NCI-H524 treated with DMSO at 0.1 percent for 48 hours (cell line): ENCODE results near the gene TENT5A.
"Not testable (repeated sequence)": the region's sequence is repeated elsewhere in the genome, so short reads cannot be mapped to it uniquely, and the experiment has no call there.

Experiments used
- DNase-seq: peaks from one replicate; lab custom pipeline; 2025; lab: John Stamatoyannopoulos, UW

TENT5A gene

DNA sequence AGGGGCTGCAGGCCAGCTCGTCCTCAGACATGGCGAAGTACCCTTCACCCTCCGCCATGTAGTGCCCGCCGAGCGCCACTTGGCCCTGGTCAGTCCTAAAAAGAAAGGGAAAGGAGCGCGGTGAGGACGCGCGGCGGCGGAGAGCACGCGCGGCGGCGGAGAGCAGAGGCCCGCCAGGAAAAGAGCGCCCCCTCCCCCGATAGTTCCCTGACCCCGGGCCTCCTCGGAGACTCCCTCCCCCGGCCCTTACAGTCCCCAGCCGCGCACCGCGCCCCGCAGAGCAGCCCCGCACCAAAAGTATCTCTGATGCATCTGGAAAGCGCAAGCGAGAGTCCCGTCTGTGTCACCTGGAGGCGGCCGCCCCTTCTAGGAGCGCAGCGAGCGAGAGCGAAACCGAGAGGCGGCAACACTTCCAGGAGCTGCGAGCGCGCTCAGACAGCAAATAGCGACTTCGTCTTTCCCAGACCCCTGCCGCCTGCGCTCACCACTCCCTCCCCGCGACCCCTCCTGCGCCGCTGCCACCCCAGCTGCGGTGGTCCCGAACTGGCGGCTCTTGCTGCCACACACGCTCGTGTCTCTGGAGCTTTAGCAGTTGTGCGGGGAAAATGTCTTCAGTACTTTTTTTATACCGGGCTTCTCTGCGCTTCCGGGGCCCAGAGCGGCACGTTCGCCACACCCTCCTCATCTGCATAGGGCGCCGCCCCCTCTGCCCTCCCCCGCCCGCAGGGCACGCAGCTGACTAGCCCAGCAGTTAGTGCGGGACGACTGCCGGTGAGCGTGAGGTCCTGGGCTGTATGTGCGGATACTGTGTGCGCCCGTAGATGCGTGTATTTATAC is at the start of gene TENT5A:
TENT5A (minus strand) TSS at position 598 of the 837 bp plus-strand sequence; CDS start at position 58, 540 bp downstream.
- DNase-seq: peak; percentile 38

DNA sequence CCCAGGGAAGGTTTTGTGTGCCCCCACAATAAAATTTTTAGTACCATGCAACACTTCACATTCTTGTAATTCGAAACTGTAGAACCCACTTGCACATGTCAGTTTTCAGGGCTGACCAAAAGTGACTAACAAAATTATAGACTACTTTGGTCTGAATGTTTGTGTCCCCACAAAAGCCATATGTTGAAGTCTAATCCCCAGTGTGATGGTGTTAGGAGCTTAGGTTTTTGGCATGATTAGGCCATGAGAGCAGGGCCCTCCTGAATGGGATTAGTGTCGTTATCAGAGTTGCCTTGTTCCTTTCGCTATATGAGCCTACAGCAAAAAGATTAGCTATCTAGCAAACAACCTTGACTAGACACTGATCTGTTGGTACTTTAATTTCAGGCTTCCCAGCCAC is 49.0 kb upstream of the TENT5A start:
- DNase-seq: peak; percentile 60

GRCh38 chr6:81800666-81801065 is 48.2 kb upstream of the TENT5A start:
- no peak for DNase-seq

DNA sequence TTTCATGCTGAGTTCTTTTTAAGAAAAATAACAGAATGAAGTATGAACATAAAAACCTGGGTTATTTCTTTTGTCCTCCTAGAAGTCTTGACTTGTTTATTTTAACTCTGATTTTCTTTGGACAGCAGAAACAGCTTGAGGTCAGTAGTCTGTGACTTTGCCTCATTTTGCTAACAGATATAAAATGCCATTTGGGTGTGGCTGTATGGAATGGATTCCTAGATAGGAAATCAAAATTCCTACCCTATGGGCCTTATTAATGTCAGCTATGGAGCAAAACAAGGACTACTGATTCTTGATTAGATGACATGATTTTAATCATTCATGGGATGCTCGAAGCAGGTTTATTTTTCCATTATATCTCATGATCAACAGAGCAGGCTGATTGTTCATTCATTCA is 46.8 kb upstream of the TENT5A start:
- DNase-seq: no peak

DNA sequence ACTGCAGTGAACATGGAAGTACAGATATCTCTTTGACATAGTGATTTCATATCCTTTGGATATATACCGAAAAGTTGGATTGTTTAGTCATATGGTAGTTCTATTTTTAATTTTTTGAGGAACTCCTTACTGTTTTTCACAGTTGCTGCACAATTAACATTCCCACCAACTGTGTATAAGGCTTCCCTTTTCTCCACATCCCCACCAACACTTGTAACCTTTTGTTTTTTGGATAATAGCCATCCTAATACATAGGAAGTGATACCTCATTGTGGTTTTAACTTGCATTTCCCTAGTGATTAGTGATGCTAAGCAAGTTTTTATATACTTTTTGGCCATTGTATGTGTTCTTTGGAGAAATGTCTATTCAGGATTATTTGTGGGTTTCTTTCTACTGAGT is 45.1 kb upstream of the TENT5A start:
- DNase-seq: no peak

- no peak for DNase-seq
Observed at GRCh38 chr6:81795890-81796289, 43.4 kb upstream of the TENT5A start.

- DNase-seq: no peak
Observed at GRCh38 chr6:81793821-81794475, 41.5 kb upstream of the TENT5A start.

GRCh38 chr6:81792826-81793225 is 40.3 kb upstream of the TENT5A start:
- no peak for DNase-seq

DNA sequence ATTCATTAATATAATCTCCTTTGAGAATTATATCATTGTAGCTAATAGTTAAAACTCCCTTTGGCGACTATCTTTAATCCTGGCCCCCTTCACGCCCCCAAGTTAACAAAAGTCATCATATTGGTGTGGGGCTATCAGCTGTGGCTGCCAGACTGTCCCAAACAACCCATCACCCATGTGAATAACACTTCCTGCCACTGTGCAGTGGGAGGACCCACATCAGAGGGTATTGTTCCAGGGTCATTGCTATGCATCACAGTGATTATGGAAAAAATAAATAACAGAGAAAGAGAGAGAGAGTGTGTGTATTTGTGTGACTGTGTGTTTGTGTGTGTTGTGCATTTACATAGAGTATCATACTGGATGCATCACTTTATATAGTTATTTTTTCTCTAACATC is 39.3 kb upstream of the TENT5A start:
- no peak for DNase-seq

DNA sequence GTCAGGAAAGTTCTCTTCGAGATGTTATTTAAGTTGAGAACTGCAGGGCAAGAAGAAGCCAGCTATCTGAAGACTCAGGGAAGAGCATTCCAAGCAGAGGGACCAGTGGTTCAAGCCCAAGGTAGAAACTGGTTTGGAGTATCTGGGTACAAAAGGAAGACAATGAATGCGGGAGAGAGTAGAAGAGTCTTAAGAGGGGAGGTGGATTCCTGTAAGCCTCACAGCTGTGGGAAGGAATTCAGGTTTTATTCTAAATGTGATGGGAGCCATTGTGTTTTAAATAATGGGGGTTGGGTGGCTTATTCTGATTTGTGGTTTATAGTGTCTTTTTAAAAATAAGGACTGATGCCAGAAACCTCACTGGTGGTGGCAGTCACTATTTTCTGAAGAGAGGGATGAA is 37.6 kb upstream of the TENT5A start:
- DNase-seq: no peak

DNA sequence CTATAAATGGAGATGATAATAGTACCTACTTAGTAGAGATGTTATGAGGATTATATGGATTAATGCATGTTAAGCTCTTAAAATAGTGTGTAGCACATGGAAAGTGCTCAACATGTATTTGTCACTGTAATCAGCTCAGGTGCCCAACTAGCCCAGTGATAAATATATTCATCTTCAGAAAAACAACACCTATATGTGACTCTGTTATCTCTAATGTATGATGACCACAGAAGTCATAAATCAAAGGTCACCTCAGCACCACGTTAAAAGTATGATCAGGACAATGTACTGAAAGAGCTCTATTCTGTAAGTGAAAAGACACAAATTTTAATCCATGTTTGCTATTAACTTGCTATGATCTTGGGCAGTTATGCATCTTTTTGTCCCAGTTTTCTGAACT is 36.8 kb upstream of the TENT5A start:
- peak; percentile 2 for DNase-seq

- no peak for DNase-seq
Observed at GRCh38 chr6:81788748-81789147, 36.3 kb upstream of the TENT5A start.

DNA sequence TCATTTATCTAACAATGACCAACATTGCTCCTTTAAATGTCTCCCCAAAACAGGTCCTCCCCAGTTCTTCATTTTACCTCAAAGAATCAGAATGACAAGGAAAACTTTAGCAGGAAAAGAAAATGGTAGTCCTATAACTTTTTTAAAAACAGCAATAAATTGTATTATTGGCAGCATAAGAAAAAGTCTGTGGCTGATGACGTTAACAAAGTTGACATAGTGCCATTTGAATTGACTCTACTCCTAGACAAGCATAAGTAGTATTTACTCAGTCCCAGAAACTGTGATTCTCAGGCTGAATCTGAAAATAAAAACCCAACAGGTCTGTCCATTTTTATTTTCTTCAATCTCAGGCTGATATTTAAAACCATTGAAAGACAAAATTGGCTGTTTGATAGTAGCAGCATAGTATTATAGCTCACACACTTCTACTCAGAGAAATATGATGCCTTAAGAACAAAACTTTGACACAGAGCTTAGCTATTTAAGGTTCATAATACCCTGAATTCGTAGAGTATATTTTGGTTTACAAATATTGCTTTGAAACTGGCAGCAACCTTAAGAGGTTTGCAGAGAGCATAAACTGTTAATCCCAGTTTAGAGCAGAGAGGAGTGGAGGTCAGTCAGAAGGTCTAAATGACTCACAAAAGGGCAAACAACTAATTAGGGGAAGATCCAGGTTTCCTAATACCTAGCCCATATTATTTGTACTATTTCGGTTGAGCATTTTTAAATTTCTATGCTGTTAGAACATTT is 35.0 kb upstream of the TENT5A start:
- no peak for DNase-seq

- no peak for DNase-seq
Observed at GRCh38 chr6:81786150-81786549, 33.7 kb upstream of the TENT5A start.

GRCh38 chr6:81785377-81785776 is 32.9 kb upstream of the TENT5A start:
- DNase-seq: no peak

GRCh38 chr6:81783893-81784292 is 31.4 kb upstream of the TENT5A start:
- no peak for DNase-seq

DNA sequence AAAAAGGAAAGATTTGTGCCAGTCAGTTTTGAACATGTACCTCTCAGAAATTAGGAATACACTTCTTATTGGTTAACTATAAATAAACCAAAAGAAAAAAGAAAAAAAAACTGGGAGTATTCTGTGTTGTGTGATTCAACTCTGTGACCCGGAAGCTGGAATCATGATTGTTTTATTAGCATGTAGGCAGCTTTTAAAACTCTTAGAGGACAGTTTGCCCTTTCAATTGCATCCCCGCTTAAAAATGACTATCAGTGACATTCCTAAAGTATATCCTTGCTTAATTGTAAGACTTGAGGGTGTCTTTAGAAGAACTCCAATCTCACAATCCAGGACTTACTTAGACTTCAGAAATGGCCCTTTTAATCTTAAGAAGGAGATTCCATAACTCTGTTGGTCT is 29.1 kb upstream of the TENT5A start:
- no peak for DNase-seq

- DNase-seq: no peak
Observed at GRCh38 chr6:81777586-81778268, 25.2 kb upstream of the TENT5A start.

GRCh38 chr6:81776219-81776618 is 23.7 kb upstream of the TENT5A start:
- DNase-seq: not testable (repeated sequence)

DNA sequence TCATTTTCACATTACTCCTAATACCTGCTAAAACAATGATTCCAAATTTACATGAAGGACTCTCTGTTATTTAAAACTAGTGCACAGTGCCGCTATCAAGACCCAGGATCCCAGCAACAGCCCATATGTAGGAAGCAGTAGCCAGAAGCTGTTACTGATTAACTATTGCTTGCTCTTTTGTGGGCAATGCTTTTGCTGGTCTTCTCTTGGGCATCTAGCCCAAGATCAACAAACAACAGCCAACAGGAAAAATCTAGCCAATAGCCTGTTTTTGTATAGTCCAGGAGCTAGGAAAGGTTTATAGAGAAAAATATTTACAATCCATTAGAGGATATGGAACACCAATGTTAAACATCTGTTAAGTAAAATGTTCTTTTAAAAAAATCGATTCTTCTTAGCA is 22.1 kb upstream of the TENT5A start:
- DNase-seq: no peak

DNA sequence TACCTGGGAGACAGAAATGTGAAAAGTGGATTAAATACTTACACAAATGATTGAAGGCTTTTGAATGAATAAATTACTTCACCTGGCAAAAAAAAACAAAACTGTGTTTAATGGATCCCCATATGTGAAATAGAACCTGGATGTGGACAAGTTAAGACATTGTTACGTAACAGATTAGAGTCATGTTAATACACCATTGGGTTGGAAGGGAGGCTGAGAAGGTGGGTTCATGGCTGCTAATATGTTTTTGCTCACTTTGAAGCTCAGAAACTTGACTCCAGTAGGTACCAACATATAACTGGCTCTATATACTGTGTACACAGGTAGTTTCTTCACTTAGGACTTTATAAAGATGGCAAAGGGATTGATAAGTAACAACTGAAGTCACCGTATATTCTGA is 21.4 kb upstream of the TENT5A start:
- DNase-seq: no peak

DNA sequence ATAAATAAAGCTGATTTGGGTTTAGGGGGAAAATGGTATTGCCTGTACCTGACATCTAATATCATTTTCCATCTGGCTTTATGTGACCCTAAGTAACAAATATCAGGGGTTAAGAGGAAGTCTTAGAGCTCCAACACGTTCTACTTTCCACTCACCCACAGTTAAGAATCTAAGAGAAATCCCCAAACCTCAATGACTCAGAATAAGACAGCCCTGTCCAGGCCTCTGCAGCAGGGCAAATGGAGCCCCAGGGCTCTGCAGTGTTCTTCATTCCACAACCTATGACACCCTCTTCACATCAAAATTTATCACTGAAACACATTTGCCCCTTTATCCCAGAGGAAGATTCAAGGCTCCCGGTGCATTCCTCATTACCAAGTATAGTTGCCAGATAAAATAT is 20.3 kb upstream of the TENT5A start:
- no peak for DNase-seq
